GM12878 (cell line): ENCODE results near the gene SH2D6. TPM values are rescaled to one million over a fixed set of nuclear protein-coding genes. Genes with fewer than 3 reads are reported as not detected.

Source experiments
- ATAC-seq: fragments of 200-7000 bp; cut with Tn5 transposase; 3 replicates; pipeline ENCODE4 v1.9.1; 2020; ENCODE audit warnings: mild to moderate bottlenecking, moderate library complexity
- BruUV-seq: library from RNA; stranded (reverse); fragments of 400-500 nt; replicated peaks from 2 replicates; lab custom pipeline; 2021; lab: Mats Ljungman, UMichigan
- CTCF ChIA-PET: fragments of 300-600 bp; sonication (Branson Sonifier 250); formaldehyde crosslinking; extraction: SDS; loops from one replicate; lab custom pipeline; 2021; ENCODE audit warnings: inconsistent platforms; lab: Yijun Ruan, JAX
- POLR2A ChIA-PET: fragments of 350-600 bp; formaldehyde crosslinking; extraction: SDS; loops from one replicate; lab custom pipeline; 2021; ENCODE audit warnings: inconsistent platforms; lab: Charles Lee
- RAD21 ChIA-PET: fragments of 300-600 bp; sonication (Branson Sonifier 250); formaldehyde crosslinking; loops from one replicate; lab custom pipeline; 2023; ENCODE audit warnings: antibody characterized with exemption; ENCODE audit not compliant: unreplicated experiment; lab: Charles Lee
- SMC1A ChIA-PET: fragments of 300-600 bp; sonication (Branson Sonifier 250); formaldehyde crosslinking; loops from one replicate; lab custom pipeline; 2023; ENCODE audit not compliant: unreplicated experiment, uncharacterized antibody; lab: Charles Lee
- DNase-seq: peaks from one replicate; pipeline ENCODE4 v3.0.0-alpha.2; 2011; ENCODE audit warnings: low read depth, low spot score
- FAIRE-seq: peaks from 3 replicates; lab custom pipeline; 2011; peaks lifted over from hg19 to GRCh38; lab: Jason Lieb, UNC
- H2AFZ ChIP-seq: 2 replicates; pipeline ENCODE4 v1.6.0; 2011; ENCODE audit warnings: low read depth, low read length, control low read depth; ENCODE audit not compliant: control insufficient read depth
- H3K27ac ChIP-seq: 2 replicates; pipeline ENCODE4 v1.5.1; 2011; ENCODE audit warnings: control low read depth; ENCODE audit not compliant: control insufficient read depth, insufficient read depth
- H3K27me3 ChIP-seq, 2 experiments: replicated peaks in 1 of 2; 2 replicates each; pipeline versions ENCODE4 v1.6.0 to v1.6.1; 2011; ENCODE audit warnings: low read length in 1 of 2; ENCODE audit not compliant: control insufficient read depth in 2 of 2, insufficient read depth in 2 of 2
- H3K36me3 ChIP-seq, 2 experiments: 2 replicates each; pipeline ENCODE4 v1.5.1; 2011; ENCODE audit warnings: low read length in 1 of 2; ENCODE audit not compliant: control insufficient read depth in 2 of 2, insufficient read depth in 2 of 2
- H3K4me1 ChIP-seq: 2 replicates; pipeline ENCODE4 v1.6.1; 2011; ENCODE audit warnings: mild to moderate bottlenecking, low read length, moderate library complexity, mixed read lengths; ENCODE audit not compliant: control insufficient read depth, insufficient read depth
- H3K4me2 ChIP-seq: 2 replicates; pipeline ENCODE4 v1.6.0; 2011; ENCODE audit warnings: control low read depth; ENCODE audit not compliant: control insufficient read depth, insufficient read depth
- H3K4me3 ChIP-seq: fragments of 200-600 bp; sonication (generic); 2 replicates; pipeline ENCODE4 v1.5.1; 2016
- H3K79me2 ChIP-seq: 2 replicates; pipeline ENCODE4 v1.6.0; 2011; ENCODE audit warnings: low read length; ENCODE audit not compliant: control insufficient read depth, insufficient read depth
- H3K9ac ChIP-seq: 2 replicates; pipeline ENCODE4 v1.8.0; 2011; ENCODE audit warnings: low read length, control low read depth, mixed read lengths; ENCODE audit not compliant: control insufficient read depth, insufficient read depth
- H3K9me3 ChIP-seq: replicated peaks from 3 replicates; pipeline ENCODE4 v1.5.1; 2011; ENCODE audit warnings: mild to moderate bottlenecking, low read length; ENCODE audit not compliant: control insufficient read depth, insufficient read depth
- H4K20me1 ChIP-seq: 2 replicates; pipeline ENCODE4 v1.6.0; 2011; ENCODE audit not compliant: control insufficient read depth, insufficient read depth
- ATF7 ChIP-seq: fragments of 450-650 bp; IDR thresholded peaks from 2 replicates; pipeline ENCODE4 v1.6.1; 2016; ENCODE audit warnings: low read depth, mild to moderate bottlenecking
- BMI1 ChIP-seq: fragments of 450-650 bp; IDR thresholded peaks from 2 replicates; pipeline ENCODE4 v1.6.1; 2016; ENCODE audit warnings: mild to moderate bottlenecking, moderate library complexity, borderline replicate concordance
- CEBPB ChIP-seq, 2 experiments: fragments of 150-350 bp in 1 of 2; IDR thresholded peaks; 2 replicates each; pipeline ENCODE4 v1.6.1; 2012 to 2014; ENCODE audit warnings: low read depth in 2 of 2, low read length in 2 of 2, borderline replicate concordance in 1 of 2, inconsistent platforms in 1 of 2
- CHD4 ChIP-seq: fragments of 200-600 bp; sonication (generic); IDR thresholded peaks from 2 replicates; pipeline ENCODE4 v1.6.1; 2016; ENCODE audit warnings: mild to moderate bottlenecking
- CREM ChIP-seq: IDR thresholded peaks from 2 replicates; pipeline ENCODE4 v1.6.1; 2014; ENCODE audit warnings: antibody characterized with exemption, low read depth
- EGR1 ChIP-seq, 2 experiments: IDR thresholded peaks; 1 replicate in 1 of 2; 2 replicates in 1 of 2; pipeline ENCODE4 v1.6.1; 2011 to 2012; ENCODE audit warnings: low read depth in 2 of 2, low read length in 2 of 2, borderline replicate concordance in 1 of 2, mild to moderate bottlenecking in 1 of 2, moderate library complexity in 1 of 2
- EZH2 ChIP-seq: IDR thresholded peaks from 2 replicates; pipeline ENCODE4 v1.6.1; 2012; ENCODE audit warnings: low read depth, mild to moderate bottlenecking, control low read depth, inconsistent platforms, low read length, borderline replicate concordance; ENCODE audit not compliant: control insufficient read depth
- HDAC2 ChIP-seq: fragments of 200-600 bp; sonication (generic); IDR thresholded peaks from 2 replicates; pipeline ENCODE4 v1.6.1; 2017
- MEF2B ChIP-seq: fragments of 450-650 bp; IDR thresholded peaks from 2 replicates; pipeline ENCODE4 v1.6.1; 2018; ENCODE audit warnings: mild to moderate bottlenecking, moderate library complexity; ENCODE audit not compliant: partially characterized antibody, poor library complexity, severe bottlenecking
- MYC ChIP-seq: IDR thresholded peaks from 2 replicates; pipeline ENCODE4 v1.6.1; 2011; ENCODE audit warnings: mild to moderate bottlenecking, low read length, moderate library complexity, inconsistent platforms; ENCODE audit not compliant: insufficient read depth, insufficient replicate concordance, insufficient read length, severe bottlenecking
- REST ChIP-seq: IDR thresholded peaks from 2 replicates; pipeline ENCODE4 v1.6.1; 2012; ENCODE audit warnings: mild to moderate bottlenecking, low read depth, low read length
- RFX5 ChIP-seq: IDR thresholded peaks from 2 replicates; pipeline ENCODE4 v1.6.1; 2011; ENCODE audit warnings: low read depth, low read length, improper control_type of control experiment
- SMC3 ChIP-seq: IDR thresholded peaks from 2 replicates; pipeline ENCODE4 v1.6.1; 2011; ENCODE audit warnings: low read length, improper control_type of control experiment, borderline replicate concordance
- STAT3 ChIP-seq: IDR thresholded peaks from 2 replicates; pipeline ENCODE4 v1.6.1; 2011; ENCODE audit warnings: low read depth, low read length, improper control_type of control experiment
- ZNF384 ChIP-seq: IDR thresholded peaks from 2 replicates; pipeline ENCODE4 v1.6.1; 2012; ENCODE audit warnings: low read depth, mild to moderate bottlenecking, low read length, improper control_type of control experiment, borderline replicate concordance
- ZSCAN29 ChIP-seq: fragments of 450-650 bp; IDR thresholded peaks from 2 replicates; pipeline ENCODE4 v1.6.1; 2017; ENCODE audit warnings: mild to moderate bottlenecking, moderate library complexity
- ZZZ3 ChIP-seq: IDR thresholded peaks from 2 replicates; pipeline ENCODE4 v1.6.1; 2011; ENCODE audit warnings: low read depth; ENCODE audit not compliant: control insufficient read depth, insufficient read length
- WGBS: methylation state at CpG from one replicate; pipeline ENCODE4 v1.1.6; 2016; ENCODE audit warnings: low lambda C conversion rate; ENCODE audit not compliant: insufficient replicate concordance, insufficient coverage; ENCODE audit errors: missing lambda C conversion rate; 5-methylcytosine and 5-hydroxymethylcytosine counted together
- in situ Hi-C: fragments of 300-500 bp; cut with MboI; formaldehyde crosslinking; loops from 9 replicates; pipeline ENCODE4 v1.14.3; 2018; ENCODE audit warnings: mixed read lengths
- intact Hi-C: fragments of 100-400 bp; cut with micrococcal nuclease; formaldehyde crosslinking; loops from one replicate; pipeline ENCODE4 v1.14.2; 2022; ENCODE audit not compliant: unreplicated experiment
- polyA plus RNA-seq, 11 experiments: library from polyadenylated mRNA; depleted of rRNA in 4 of 11; unstranded in 6 of 11; stranded (reverse) in 5 of 11; fragments of >200 nt; fragmentation: Nextera tagmentation in 4 of 11; fragmentation: Illumina TruSeq in 1 of 11; extraction: Ambion mirVana in 4 of 11; extraction: Trizol in 1 of 11; gene quantifications; 1 replicate in 1 of 11; 2 replicates in 10 of 11; pipeline versions ENCODE4 v1.2.1 to v1.2.3, GENCODE V29; 2011 to 2016; ENCODE audit warnings: inconsistent platforms in 2 of 11, missing spikeins in 2 of 11, low read depth in 1 of 11
- total RNA-seq, 4 experiments: library from RNA; depleted of rRNA in 3 of 4; stranded (reverse); fragments of >200 nt in 3 of 4; fragmentation: Illumina TruSeq in 1 of 4; extraction: Trizol in 1 of 4; gene quantifications; 2 replicates each; pipeline versions ENCODE4 v1.2.1 to v1.2.3, GENCODE V29; 2013 to 2021
- TF ChIP-seq, protein P1 (sequence below), 3 experiments: IDR thresholded peaks in 2 of 3; conservative IDR thresholded peaks in 1 of 3; 2 replicates each; pipeline ENCODE4 v1.5.1; 2011; ENCODE audit warnings: low read depth in 3 of 3, low read length in 3 of 3, mild to moderate bottlenecking in 3 of 3, control low read depth in 2 of 3, moderate library complexity in 2 of 3, inconsistent platforms in 1 of 3, mixed read lengths in 1 of 3; ENCODE audit not compliant: control insufficient read depth in 2 of 3, insufficient read depth in 1 of 3; ENCODE audit errors: extremely low read depth in 1 of 3

Gene SH2D6
- total and polyA plus RNA-seq, 10 of the 15 experiments (the other 5 are each of a cell fraction or from before 2014, with no cell fraction given) = 0.23 to 0.59 (median 0.34) TPM; not detected in 6

DNA sequence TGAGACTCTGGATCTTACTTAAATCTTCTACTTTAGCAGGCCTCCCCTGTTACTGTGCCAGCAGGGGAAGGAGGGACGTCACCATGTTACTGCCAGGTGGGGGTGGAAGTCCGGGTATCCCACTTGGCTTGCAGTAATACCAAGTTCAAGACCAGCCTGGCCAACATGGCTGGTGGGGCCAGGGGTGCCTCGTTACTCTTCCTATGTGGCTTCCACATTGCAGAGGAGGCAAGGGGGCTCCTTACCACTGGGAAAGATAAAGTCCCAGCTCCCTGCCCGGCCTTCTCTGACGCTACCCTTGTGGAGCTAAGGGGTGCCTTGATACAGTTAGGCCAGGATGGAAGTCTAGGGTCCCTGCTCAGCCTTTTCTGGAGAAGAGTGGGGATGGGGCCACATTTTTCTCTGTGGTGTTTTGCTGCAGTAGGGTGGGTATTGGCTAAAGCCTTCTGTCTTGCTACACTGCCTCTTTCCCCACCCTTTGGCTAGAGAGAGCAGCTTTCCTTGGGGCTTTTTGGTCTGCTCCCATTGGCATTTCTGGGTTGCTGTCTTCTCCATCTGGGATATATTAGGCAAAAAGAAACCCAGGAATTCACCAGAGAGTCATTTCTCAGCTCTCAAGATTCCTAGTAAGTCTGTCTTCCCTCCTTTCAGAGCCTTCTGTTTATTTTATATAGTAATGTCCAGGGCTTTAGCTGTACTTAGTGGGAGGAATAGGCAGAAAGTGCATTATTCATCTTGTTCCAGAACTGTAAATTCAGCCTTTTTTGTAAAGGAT is 42.0 kb upstream of the SH2D6 start:
- CTCF ChIA-PET = interaction anchor here (0.6 kb wide), 1 partner anchor 1060 kb away, joined by 5 read pairs; no protein-coding TSS in a partner anchor
- H3K4me3 ChIP-seq = no peak overlapping the region
- RAD21 ChIA-PET = no interaction called here
- 93% methylated on average over 5 of the region's 5 CpGs for WGBS
- H3K4me1 ChIP-seq = no peaks in the 10 kb centered on the region
- H3K4me2 ChIP-seq = no peak overlapping the region
- SMC1A ChIA-PET = no interaction called here
- FAIRE-seq = no peak
- ATAC-seq = no peak
- no peaks in the 10 kb centered on the region for H3K27me3 ChIP-seq
- no peak for DNase-seq
- BruUV-seq = no TSS peak
- H3K9me3 ChIP-seq = no peaks in the 10 kb centered on the region
- TF ChIP-seq RFX5 (no peak), EZH2 (no peak), SMC3 (no peak), EGR1 (IDR thresholded peaks at IDR 0.05; ENCODE audit: borderline replicate concordance in 1 of 2, low read depth in 2 of 2, low read length in 2 of 2) (no peak), REST (no peak), ZZZ3 (no peak), CHD4 (no peak), CEBPB (IDR thresholded peaks at IDR 0.05; ENCODE audit: borderline replicate concordance in 1 of 2, low read depth in 2 of 2, low read length in 2 of 2) (no peak), MEF2B (no peak), BMI1 (no peak), ZNF384 (no peak), ZSCAN29 (no peak), HDAC2 (no peak), CREM (no peak), MYC (no peak), ATF7 (no peak), STAT3 (no peak)
- TF ChIP-seq, protein P1, sequence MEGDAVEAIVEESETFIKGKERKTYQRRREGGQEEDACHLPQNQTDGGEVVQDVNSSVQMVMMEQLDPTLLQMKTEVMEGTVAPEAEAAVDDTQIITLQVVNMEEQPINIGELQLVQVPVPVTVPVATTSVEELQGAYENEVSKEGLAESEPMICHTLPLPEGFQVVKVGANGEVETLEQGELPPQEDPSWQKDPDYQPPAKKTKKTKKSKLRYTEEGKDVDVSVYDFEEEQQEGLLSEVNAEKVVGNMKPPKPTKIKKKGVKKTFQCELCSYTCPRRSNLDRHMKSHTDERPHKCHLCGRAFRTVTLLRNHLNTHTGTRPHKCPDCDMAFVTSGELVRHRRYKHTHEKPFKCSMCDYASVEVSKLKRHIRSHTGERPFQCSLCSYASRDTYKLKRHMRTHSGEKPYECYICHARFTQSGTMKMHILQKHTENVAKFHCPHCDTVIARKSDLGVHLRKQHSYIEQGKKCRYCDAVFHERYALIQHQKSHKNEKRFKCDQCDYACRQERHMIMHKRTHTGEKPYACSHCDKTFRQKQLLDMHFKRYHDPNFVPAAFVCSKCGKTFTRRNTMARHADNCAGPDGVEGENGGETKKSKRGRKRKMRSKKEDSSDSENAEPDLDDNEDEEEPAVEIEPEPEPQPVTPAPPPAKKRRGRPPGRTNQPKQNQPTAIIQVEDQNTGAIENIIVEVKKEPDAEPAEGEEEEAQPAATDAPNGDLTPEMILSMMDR (IDR thresholded peaks at IDR 0.05 in 2 of 3, conservative IDR thresholded peaks at IDR 0.05 in 1 of 3; ENCODE audit: control insufficient read depth in 2 of 3, extremely low read depth in 1 of 3, insufficient read depth in 1 of 3, low read depth in 3 of 3, low read length in 3 of 3) = no peak
- TF ChIP-seq, all 136 proteins: peak for 0
- POLR2A ChIA-PET = no interaction called here
- intact Hi-C loops = no loop called here
- Histone ChIP-seq H4K20me1 (no peaks in the 10 kb centered on the region), H3K79me2 (no peaks in the 10 kb centered on the region), H3K27ac (no peak overlapping the region), H2AFZ (no peak overlapping the region), H3K9ac (no peak overlapping the region), H3K36me3 (peaks cover 0 to 4% of the 10 kb centered on the region in 2 experiments; a peak in 1 of 4 replicates)
- in situ Hi-C loops = no loop called here
